HG03565 (cell line): ENCODE measurements around the gene BAIAP3.

Experiments
- ATAC-seq: cut with Tn5 transposase; IDR thresholded peaks from one replicate; pipeline ENCODE4 v1.9.1; 2021; ENCODE audit warnings: mild to moderate bottlenecking, moderate library complexity; ENCODE audit not compliant: unreplicated experiment

The BAIAP3 gene

DNA sequence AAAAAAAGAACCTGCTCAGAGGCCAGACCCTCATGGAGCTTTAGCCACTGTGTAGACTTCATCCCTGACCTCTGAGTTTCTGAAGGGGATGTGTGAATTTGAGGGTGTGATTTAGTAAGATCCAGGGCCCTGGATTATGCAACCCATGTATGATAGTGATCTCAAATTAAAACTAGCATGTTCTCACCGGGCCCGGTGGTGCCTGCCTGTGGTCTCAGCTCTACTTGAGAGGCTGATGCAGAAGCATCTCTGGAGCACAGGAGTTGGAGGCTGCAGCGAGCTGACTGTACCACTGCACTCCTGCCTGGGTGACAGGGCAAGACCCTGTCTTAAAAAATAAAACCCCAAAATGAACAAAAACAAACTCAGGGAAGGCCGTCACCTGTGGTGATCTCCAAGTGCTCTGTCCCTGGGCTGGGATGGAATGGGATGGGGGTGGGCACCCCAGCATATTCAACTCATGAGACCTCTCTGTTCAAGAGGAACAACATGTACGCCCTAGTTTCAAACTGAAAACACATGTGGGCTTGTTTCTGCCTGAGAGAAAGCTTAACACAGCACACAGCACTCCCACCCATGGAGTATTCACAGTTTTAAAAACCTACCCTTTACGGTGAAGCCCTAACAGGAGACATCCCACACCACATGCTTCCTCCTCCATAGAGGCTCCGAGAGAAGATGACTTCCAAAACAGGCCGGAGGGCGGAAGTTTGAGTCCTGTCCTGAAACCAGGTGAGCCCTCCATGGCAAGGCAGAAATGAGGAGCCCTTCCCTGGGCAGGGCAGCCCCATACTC is 48.4 kb downstream of the BAIAP3 start:
- no peak for ATAC-seq

DNA sequence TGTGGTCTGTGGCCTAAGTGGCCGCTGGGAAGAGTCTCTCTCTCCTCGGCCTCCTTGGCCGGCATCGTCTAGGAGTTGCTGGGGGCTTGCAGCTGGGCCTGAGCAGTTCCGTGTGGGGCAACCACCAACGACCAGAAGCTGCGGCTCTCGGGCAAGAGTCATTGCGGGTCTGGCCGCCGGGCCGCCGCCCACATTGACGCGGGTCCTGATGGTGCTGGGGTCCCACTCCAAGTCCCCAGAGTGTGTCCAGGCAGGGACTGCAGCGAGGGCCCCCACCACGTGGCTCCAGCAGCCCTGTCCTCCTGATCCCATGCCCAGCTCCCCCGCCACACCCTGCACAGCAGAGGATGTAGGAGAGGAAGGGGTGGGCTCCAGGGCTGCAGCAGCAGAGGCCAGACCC is 50.1 kb downstream of the BAIAP3 start:
- ATAC-seq = no peak

DNA sequence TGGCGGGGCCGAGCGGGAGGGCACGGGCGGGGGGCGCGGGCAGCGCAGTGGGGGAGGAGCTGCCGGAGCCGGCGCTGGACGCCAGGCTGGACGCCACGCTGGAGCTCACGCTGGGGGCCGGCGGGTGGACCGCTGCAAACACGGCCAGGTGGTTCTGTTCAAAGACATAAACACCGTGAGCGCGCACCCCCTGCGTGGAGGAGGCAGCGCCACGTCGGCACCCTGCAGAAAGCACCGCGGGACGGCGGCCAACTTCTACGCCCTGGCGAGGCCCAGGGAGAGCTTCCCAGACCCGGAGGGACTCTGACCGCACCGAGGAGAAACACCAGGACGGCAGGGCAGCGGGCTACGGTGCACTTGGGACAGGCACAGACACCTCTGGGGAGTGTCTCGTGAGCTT is 51.8 kb downstream of the BAIAP3 start:
- no peak for ATAC-seq

DNA sequence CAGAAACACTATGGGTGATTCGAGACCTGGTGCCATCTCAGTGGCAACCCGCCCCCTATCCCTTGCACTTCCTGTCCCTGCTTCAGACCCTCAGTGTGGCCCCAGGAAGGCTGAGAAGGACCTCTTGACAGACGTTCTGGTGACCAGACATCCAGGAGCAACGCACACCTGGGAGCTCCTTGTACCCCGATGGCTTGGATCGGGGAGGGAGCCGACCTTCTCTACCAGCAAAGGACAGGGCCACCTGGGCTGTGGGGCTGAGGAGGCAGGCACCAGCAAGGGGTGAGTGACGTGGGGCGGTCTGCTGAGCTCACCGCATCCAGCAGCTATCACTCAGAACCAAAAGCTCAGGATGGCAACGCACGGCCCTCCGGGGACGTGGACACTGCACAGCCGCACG is 53.9 kb downstream of the BAIAP3 start:
- ATAC-seq = no peak

DNA sequence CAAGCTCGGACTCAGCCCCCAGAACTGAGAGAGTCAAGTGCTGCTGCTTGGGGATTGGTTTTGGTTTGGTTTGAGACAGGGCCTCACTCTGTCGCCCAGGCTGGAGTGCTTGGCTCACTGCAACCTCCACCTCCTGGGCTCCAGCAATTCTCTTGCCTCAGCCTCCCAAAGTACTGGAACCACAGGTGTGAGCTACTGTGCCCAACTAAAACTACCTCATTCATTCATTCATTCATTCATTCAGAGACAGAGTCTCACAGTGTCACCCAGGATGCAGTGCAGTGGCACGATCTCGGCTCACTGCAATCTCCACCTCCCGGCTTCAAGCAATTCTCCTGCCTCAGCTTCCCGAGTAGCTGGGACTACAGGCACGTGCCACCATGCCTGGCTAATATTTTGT is 56.3 kb downstream of the BAIAP3 start:
- ATAC-seq = no peak

DNA sequence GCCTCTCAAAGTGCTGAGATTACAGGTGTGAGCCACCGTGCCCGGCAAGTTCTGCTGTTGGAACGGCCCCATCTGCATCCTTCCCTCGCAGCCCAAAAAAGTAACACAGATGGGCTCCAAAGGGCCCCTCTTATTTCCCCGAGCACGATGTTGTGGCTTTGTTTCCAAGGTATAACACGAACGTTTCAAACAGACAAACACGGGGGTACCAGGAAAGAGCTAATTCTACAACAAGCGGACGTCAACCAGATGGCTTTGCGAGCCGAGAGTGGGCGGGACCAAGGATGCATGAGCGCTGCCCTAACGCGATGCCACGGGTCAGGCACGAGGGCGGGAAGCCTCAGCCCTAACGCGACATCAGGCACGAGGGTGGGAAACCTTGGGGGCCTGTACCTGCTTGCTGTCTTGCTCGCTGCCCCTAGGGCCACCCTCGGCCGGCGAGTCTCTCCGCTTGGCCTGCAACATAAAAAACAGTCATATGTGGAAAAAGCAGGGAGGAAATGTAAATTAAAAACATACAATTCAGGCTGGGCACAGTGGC is 56.9 kb downstream of the BAIAP3 start:
- no peak for ATAC-seq

DNA sequence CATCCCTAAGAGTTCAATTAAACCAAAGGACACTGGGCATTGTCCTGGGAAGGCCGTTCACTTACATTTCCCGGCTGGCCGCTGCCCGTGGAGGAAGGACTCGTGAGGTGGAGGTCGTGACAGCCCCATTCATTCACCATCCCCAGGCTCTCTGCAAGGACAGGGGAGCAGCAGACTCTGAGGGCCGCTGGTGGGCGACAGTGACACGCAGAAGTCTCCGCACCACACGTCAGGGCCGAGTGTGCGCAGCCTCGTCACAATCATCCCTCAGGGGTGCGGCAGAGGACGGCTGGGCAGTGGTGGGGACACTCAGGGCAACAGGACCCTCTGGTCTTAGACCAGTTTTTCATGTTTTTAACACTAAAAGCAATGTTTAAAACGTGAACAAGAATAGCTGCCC is 59.4 kb downstream of the BAIAP3 start:
- no peak for ATAC-seq

DNA sequence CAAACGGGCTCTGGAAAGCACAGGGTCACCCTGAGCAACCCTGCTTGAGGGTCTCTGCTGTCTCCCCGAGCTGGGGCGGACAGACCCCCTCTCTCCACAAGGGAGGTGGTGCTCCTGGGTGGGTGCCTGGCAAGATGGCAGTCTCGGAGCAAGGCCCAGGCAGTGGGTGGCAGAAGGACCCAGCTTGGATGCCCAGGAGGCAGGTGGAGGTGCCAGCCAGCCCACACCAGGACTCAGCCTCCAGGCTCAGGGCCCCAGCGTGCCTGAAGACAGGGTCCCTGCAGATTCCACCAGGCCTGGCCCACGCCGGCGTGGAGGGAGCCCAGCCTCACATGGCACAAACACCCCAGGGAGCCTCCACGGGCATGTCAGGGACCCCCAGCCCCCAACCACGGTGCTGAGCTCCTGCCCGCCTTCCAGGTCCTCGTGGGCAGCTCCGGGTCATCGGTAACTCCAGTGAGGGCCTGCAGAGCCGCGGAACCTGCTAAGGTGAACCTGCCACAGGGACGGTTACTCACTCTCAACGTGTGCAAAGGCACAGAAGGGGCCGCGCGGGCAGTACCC is 60.2 kb downstream of the BAIAP3 start:
- ATAC-seq = no peak

DNA sequence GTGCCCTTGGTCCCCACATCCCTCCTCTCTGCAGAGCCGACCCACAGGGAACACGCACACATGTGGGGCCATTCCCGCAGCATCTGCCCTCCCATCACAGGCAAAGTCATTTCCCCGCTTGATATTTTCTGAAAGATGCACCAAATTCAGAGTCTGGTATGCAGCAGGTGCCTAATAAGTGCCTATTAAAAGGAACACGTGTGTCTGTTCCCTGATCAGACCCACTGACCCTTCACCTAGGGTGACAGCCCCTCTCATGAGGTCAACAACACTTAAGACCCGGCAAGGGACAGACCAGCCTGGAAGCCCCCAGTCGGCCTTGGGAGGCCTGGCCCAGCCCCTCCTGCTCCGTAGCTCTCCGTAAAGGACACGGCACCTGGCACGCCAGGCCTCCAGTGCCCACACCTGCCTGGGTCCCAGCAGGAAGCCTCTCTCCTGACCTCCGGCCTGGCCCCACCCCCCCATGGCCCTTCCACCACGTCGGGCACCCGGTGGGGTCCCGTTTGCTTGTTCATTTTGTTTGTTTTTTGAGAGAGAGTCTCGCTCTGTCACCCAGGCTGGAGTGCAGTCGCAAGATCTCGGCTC is 61.0 kb downstream of the BAIAP3 start:
- ATAC-seq = no peak

DNA sequence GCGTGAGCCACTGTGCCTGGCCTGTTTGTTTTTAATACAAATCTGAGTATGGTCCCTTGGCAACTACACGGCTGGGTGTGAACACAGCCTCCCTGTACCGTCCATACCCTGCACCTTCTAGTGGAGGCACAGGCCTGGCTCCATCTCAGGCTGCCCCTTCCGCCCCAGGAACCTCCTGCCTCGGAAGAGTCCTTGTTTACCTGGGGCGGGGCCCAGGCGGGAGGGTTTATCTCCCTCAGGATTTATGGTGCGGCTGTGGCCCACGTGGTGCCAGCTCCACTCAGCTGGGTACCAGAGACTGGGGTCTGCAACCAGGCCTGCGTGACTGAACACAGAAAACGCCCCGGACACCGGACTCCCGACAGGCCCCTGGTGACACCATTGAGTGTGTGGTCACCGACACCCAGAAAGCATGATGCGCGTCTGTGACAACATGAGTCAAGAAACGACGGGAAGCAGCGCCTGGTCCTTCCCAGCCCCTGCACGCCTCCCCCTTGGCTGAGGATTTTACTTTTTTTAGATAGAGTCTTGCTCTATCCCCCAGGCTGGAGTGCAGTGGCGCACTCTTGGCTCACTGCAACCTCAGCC is 62.1 kb downstream of the BAIAP3 start:
- ATAC-seq = no peak

DNA sequence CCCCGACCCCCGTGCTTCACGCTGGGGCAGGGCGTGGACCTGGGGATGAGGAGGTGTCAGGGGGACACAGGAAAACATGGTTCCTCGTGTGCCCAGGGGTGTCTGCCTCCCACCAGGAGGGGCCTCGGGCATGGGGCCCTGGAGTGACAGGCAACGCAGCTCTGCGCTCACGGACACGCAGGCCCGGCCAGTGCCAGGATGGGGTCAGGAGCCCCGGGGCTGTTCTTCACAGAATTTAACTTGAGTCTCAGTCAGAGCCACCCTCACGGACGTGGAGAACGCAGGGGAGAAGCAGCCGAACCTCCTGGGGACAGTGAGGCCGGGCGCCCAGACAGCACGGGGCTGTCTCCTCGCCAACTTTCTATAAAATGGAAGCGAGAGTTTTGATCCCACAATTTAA is 64.3 kb downstream of the BAIAP3 start:
- ATAC-seq = no peak

DNA sequence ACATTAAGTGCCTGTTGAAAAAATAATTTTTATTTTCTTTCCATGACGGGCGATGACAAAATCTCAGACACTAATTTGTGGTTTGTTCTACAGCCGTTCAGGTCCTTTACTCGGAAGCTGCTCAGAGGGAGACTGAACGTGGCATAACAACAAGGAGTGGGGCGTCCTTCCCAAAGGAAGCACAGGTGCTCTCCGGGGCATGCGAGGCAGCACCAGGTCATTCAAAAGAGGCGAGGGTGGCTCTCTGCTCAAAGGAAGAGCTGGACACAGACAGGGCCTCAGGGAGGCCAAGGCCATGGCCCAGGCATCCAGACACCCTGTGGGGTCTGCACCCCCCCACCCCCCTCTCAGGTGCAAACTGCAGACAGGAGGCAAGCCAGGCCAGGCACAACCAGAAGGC is 64.9 kb downstream of the BAIAP3 start:
- ATAC-seq = no peak
